Measurements from ENCODE around the gene ACER3.

ACER3 gene

DNA sequence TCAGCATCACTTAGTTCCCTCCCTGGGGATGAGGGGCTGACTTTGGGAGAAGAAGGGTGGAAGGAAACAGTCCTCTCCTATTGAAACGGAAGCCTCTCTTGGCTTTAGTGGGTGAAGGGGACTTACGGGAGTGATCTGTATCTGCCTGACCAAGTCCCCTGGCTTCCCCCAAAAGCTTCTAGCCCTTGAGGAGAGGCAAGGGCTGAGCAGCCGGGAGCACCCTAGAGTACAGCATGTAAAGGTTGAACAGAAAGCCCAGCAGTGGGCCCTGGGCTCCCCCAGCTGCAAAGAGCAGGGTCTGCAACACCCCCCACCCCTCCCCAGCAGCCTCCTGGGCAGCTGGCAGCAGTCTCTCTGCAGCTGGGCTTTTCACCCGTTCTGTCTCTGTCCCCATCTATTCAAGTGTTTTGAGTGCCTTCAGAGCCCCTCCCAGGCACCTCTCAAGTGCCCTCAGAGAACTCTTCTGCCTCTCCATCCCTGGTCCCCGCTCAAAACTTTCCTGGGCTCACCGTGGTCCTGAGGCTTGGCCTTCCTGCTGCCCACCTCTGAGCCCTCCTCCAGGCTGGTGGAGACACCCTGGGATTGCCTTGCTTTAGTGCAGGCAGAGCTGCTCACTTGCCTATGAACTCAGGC is 208.7 kb downstream of the ACER3 start:
- no peaks in the 10 kb centered on the region for H3K9me3 Mint-ChIP-seq
- no peak for ATAC-seq (ENCODE audit: low read depth)
- peaks cover 12% of the 10 kb centered on the region for H3K4me1 Mint-ChIP-seq

DNA sequence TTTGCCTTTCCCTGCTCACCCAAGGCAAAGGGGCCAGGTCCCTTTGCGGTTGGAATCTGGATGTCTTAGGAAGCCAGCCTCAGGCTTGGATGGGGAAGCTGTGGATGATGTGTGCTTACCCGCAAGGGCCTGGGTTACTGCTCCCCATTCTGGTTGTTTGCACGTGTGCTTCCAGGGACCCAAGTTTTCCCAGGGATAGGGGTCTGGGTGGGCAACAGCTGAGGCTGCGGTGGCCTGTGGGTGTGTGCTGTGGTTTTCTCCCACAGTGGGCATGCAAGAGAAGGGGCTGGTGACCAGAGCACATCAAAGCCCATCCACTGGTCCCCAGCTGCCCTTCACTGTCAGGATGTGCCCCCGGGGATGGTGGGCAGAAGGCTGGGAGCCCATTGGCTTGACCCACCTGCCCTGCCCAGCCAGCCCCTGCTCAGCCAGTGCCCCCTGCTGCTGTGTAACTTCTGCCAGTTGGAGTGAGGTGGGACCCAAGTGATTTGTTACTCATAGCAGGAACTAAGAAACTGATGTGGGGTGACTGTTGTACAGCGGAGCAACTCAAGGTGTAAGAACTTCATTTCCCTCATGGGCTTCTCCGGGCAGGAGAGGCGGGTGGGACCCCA is 209.4 kb downstream of the ACER3 start:
- H3K9me3 Mint-ChIP-seq = no peaks in the 10 kb centered on the region
- H3K27ac Mint-ChIP-seq = no peak overlapping the region
- ATAC-seq (ENCODE audit: low read depth) = no peak
- H3K36me3 Mint-ChIP-seq = no peaks in the 10 kb centered on the region
- H3K4me3 Mint-ChIP-seq = no peak overlapping the region
- DNase-seq (ENCODE audit: low spot score in 2 of 2) = no peak
- H3K27me3 Mint-ChIP-seq = peaks cover 6% of the 10 kb centered on the region
- H3K4me1 Mint-ChIP-seq = peaks cover 12% of the 10 kb centered on the region

More for the DNA sequence above, 208.7 kb downstream of the ACER3 start:
- H3K27ac Mint-ChIP-seq = no peak overlapping the region
- H3K4me3 Mint-ChIP-seq = no peak overlapping the region
- peaks cover 6% of the 10 kb centered on the region for H3K27me3 Mint-ChIP-seq
- H3K36me3 Mint-ChIP-seq = no peaks in the 10 kb centered on the region
- DNase-seq (ENCODE audit: low spot score in 2 of 2) = no peak

DNA sequence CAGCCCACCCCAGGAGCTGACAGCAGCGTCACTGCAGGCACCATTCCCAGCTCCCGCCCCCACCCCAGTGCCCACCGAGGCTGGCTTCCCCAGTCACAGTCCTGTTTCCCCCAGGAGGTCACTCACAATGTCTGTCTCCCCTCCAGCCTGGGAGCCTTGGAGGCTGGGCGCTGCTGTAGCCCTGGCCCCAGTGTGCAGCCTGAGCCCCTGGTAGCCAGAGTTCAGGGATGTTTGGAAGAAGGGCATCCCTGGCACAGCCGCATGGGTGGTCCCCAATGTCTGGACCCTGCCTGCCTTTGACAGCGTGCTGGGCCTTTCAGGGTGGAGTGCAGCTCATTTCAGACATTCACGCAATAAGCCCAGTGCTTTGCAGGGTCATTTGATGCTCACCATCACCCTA is 210.4 kb downstream of the ACER3 start:
- DNase-seq (ENCODE audit: low spot score in 2 of 2) (no peak), ATAC-seq (ENCODE audit: low read depth) (no peak)
- Mint-ChIP-seq H3K27me3 (peaks cover 6% of the 10 kb centered on the region), H3K4me3 (no peak overlapping the region), H3K4me1 (peaks cover 10% of the 10 kb centered on the region), H3K27ac (no peak overlapping the region), H3K36me3 (no peaks in the 10 kb centered on the region), H3K9me3 (no peaks in the 10 kb centered on the region)

DNA sequence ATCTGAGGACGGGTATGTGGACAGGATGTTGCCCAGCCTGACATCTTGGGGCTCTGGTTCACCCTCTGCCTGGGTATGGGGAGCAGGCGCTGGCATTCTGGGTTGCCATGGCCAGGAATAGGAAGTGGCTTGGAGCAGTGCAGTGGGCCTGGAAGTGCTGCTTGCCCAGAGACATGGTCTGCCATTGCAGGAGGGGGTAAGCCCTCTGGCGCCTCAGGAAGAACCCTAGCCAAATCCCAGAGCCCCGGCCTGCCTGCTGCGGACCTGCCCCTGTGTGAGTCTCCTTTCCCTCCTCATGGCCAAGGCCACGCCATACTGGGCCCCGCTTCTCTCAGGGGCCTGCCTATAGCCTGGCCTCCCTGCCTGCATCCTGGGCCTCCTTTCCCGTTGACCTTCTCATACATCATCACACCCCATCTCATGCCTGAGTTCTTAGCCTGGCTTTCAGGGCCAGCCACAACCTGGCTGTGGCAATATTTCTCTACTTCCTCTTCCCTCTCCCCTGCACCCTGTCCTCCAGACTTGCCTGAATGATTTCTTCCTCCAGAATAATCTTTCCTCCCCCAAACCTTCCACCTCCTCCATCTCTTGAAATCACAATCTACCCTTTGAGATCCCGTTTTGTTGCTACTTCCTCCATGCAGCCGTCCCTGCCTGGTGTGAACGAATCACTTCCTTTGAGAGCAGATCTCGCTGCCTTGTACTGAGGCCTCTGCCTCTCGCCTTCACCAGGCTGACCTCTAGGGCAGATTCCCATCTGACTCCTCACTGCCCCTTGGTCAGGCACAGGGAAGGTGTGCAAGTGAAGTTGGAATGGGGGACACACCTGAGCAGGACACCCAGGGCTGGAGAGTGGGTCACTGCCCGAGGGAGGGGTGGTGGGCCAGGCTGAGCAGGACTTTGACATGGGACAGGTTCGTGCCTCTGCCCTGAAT is 211.2 kb downstream of the ACER3 start:
- H3K4me3 Mint-ChIP-seq = no peak overlapping the region
- H3K36me3 Mint-ChIP-seq = no peaks in the 10 kb centered on the region
- H3K27me3 Mint-ChIP-seq = peaks cover 6% of the 10 kb centered on the region
- peaks cover 9% of the 10 kb centered on the region for H3K4me1 Mint-ChIP-seq
- no peak overlapping the region for H3K27ac Mint-ChIP-seq
- ATAC-seq (ENCODE audit: low read depth) (no peak), DNase-seq (ENCODE audit: low spot score in 2 of 2) (no peak)
- no peaks in the 10 kb centered on the region for H3K9me3 Mint-ChIP-seq

DNA sequence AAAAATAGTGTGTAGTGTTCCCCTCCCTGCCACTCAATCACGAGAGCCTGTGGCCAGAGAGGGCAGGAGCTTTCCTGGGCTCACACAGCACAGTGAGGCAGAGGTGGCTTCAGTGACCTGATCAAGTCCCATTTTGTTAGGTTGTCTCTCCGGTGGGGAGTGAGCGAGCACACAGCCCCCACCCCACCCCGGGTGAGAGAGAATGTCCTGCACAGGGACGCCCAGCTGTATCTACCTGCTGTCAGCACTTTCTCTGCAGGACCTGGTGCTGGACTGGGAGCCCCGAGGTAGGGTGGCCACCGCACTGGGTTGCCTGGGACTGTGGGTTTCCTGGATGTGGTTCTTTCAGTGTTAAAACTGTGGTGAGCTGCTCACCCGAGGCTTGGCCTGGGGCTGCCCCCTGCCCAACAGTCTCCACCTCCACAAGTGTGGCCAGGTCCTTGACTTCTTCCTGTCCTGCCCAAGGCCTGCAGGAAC is 212.2 kb downstream of the ACER3 start:
- Mint-ChIP-seq H3K27me3 (peaks cover 6% of the 10 kb centered on the region), H3K4me3 (no peak overlapping the region), H3K27ac (no peak overlapping the region), H3K9me3 (no peaks in the 10 kb centered on the region), H3K36me3 (no peaks in the 10 kb centered on the region), H3K4me1 (peaks cover 4% of the 10 kb centered on the region)
- DNase-seq (ENCODE audit: low spot score in 2 of 2) (no peak), ATAC-seq (ENCODE audit: low read depth) (no peak)

DNA sequence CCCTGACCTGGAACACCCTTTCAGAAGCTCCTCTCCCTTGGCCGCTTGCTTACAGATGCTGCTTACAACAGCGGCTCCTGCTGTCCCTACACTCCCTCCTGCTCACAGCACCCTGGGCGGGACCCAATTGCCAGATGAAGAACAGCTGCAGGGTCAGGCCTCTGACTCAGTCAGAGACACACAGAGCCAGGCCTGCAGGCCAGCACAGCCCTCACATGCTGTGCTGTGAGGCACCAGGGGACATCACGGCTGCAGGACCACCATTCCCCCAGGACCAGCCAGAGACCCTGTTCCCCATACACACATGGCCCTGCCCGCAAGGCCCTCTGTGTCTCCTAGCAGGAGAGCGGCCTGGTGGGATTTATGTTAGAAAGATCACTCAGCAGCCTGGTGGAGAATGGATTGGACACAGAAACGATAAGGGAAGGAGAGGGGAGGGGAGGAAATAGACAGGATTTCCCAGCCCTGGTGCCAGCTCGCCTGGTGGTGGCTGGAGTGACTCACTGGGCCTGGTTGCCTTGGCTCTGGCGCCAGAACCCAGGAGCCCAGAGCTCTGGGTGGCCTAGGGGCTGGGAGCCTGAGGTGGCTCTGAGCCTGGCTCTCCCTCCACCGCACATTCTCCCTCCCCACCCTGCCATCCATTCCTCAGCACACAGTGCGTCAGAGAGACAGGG is 212.7 kb downstream of the ACER3 start:
- Mint-ChIP-seq H3K27ac (no peak overlapping the region), H3K9me3 (peaks cover 3% of the 10 kb centered on the region), H3K36me3 (no peaks in the 10 kb centered on the region), H3K4me1 (peaks cover 4% of the 10 kb centered on the region), H3K27me3 (peaks cover 6% of the 10 kb centered on the region), H3K4me3 (no peak overlapping the region)
- ATAC-seq (ENCODE audit: low read depth) (no peak), DNase-seq (ENCODE audit: low spot score in 2 of 2) (no peak)

DNA sequence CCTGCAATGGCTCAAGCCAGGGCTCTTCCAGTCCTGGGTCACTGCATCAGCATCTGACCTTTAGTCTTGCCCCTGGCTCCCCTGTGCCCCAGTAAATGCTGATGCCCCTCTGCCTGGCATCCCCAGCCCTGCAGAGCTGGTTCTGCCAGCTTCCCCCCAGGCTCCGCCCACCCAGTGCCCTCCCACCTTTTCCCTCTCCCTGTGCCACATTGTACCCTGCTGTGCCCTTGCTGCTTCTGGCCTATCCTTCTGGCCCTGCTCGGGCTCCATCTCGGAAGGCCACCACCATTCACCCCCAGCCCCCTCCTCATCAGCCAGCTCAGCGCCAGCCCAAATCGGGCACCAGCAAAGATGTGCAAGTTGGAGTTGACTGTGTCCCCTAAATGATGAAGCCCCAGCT is 213.5 kb downstream of the ACER3 start:
- DNase-seq (ENCODE audit: low spot score in 2 of 2) = no peak
- no peak overlapping the region for H3K4me3 Mint-ChIP-seq
- no peaks in the 10 kb centered on the region for H3K36me3 Mint-ChIP-seq
- H3K27ac Mint-ChIP-seq = no peak overlapping the region
- no peak for ATAC-seq (ENCODE audit: low read depth)
- H3K4me1 Mint-ChIP-seq = peaks cover 4% of the 10 kb centered on the region
- H3K9me3 Mint-ChIP-seq = peaks cover 9% of the 10 kb centered on the region
- H3K27me3 Mint-ChIP-seq = peaks cover 9% of the 10 kb centered on the region

DNA sequence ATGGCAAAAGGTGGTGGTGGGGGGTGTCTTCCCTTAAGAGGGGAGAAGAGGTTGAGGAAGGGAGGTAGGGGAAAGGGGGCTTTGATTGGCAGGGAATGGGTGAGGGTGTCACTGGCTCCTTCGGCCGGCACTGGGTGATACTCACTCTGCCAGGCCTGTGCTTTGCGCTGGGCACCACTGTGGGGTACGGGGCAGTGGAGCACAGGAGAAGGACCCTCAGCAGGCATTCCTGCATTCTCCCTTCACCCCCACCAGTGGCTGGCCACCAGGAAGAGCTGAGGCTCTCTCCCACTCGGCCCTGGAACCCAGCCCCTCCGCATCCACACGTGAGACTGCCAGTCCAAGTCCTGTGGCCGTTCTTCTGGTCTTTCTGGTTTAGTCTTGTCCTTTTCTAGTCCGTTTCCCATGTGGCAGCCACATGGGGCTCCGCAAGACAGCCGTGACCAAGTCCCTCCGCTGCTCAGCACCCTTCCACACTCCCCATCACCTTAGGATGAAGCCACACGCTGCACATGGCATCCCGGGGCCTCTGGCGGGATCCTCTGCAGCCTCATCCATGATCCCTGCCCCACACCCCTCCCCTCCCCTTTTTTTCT is 214.0 kb downstream of the ACER3 start:
- peaks cover 4% of the 10 kb centered on the region for H3K4me1 Mint-ChIP-seq
- ATAC-seq (ENCODE audit: low read depth) (no peak), DNase-seq (ENCODE audit: low spot score in 2 of 2) (no peak)
- no peak overlapping the region for H3K27ac Mint-ChIP-seq
- peaks cover 9% of the 10 kb centered on the region for H3K9me3 Mint-ChIP-seq
- no peak overlapping the region for H3K4me3 Mint-ChIP-seq
- peaks cover 9% of the 10 kb centered on the region for H3K27me3 Mint-ChIP-seq
- H3K36me3 Mint-ChIP-seq = no peaks in the 10 kb centered on the region

DNA sequence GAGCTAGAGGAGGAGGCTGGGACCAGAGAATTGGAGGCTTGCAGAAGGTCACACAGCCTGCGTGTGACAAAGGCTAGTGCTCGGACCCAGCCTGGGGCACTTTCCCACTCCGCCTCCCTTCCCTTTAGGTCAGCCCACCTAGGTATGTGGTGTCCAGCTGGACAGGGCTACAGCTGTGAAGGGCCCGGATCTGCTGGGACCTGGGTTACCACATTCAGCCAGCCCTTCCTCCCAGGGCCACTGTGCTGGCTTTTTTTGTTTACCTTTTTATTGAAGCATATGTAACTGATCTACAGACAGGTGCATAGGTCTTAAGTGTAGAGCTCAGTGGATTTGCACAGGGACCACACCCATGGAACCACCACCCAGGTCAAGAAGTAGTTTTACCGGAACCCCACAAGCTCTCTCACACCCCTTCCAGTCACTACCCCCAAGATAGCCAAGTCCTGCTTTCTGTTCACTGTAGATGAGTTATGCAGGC is 214.7 kb downstream of the ACER3 start:
- no peaks in the 10 kb centered on the region for H3K36me3 Mint-ChIP-seq
- H3K27me3 Mint-ChIP-seq = peaks cover 9% of the 10 kb centered on the region
- H3K9me3 Mint-ChIP-seq = peaks cover 9% of the 10 kb centered on the region
- H3K27ac Mint-ChIP-seq = no peak overlapping the region
- no peak overlapping the region for H3K4me3 Mint-ChIP-seq
- ATAC-seq (ENCODE audit: low read depth) (no peak), DNase-seq (ENCODE audit: low spot score in 2 of 2) (no peak)
- H3K4me1 Mint-ChIP-seq = peaks cover 4% of the 10 kb centered on the region

Measured in memory B cell (primary cell).